NCI-H748 treated with DMSO at 0.1 percent for 48 hours (cell line): ENCODE results near the gene PRAMEF8.
"Not testable (repeated sequence)": the region's sequence is repeated elsewhere in the genome, so short reads cannot be mapped to it uniquely, and the experiment has no call there.

ENCODE experiments used
- DNase-seq: peaks from one replicate; lab custom pipeline; 2025; lab: John Stamatoyannopoulos, UW

PRAMEF8 gene

DNA sequence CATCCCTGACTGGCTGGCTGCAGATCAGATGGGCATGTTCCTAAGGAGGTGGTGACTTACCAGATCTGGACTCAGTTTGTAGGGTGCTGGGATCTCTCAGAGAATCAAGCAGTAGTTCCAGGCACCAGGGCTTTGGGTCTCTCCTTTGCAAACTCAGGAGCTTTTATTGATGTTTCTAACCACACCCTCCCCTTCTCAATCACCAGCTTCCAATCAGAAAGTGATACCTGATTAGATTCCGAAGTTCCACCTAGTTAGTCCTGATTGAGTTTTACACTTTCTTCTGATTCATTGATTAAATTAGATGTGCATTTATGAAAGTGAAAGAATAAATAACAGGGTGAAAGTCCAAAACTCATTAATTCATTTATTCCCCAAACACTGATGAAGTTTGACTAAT is at the start of gene PRAMEF8:
Gene PRAMEF8 (minus strand): TSS at position 101 of the 400 bp plus-strand sequence. CDS start 1,046 bp downstream, outside the sequence.
- not testable (repeated sequence) for DNase-seq

GRCh38 chr1:13315281-13315680 is 30.3 kb upstream of the PRAMEF8 start, which contains the start of gene PRAMEF15:
PRAMEF15 (plus strand) TSS chr1:13315581; CDS start chr1:13318408, 2,827 bp downstream.
- not testable (repeated sequence) for DNase-seq

DNA sequence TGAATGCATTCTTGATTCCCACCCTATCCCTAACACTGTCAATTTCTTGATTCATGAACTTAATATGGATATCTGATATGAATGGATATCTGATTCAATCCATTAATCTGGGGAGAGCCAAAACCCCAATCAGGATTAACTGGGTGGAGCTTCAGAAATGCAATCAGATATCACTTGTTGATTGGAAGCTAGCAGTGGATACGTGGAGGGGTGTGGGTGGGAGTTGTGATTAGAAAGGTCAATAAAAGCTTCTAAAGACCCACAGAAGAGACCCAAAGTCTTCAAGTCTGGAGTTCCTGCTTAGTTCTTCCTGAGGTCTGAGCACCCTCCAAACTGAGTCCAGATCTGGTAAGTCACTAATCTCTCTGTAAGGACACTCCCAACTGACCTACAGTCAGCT is 18.3 kb upstream of the PRAMEF8 start, which contains the start of gene PRAMEF33:
Gene PRAMEF33 (plus strand): TSS at position 301 of the 400 bp plus-strand sequence. CDS start 2,416 bp downstream, outside the sequence.
- DNase-seq: not testable (repeated sequence)

- DNase-seq: not testable (repeated sequence)
Observed at GRCh38 chr1:13302197-13302596, 17.3 kb upstream of the PRAMEF8 start.

- DNase-seq: not testable (repeated sequence)
Observed at GRCh38 chr1:13298699-13299098, 13.8 kb upstream of the PRAMEF8 start.

GRCh38 chr1:13297216-13297931 is 12.4 kb upstream of the PRAMEF8 start:
- DNase-seq: not testable (repeated sequence)

DNA sequence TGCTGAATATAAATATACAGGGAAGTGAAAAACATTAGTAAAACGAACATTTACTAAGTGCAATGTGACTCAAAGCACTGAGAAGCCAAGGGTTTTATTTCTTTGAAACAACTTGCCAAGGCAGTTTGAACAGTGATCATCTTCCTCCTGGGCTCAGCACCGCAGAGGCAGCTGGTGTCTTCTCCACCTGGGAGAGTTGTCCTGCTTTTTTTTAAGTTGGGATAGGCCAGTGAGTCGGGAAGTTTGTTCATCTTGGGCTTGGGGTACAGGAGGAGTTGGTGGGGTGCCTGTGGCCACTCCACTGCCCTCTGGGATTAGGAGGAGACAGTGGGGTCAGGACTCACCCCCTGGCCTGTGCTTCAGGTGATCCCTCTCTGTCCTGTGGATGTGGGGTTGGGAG is 4.1 kb upstream of the PRAMEF8 start:
- not testable (repeated sequence) for DNase-seq

DNA sequence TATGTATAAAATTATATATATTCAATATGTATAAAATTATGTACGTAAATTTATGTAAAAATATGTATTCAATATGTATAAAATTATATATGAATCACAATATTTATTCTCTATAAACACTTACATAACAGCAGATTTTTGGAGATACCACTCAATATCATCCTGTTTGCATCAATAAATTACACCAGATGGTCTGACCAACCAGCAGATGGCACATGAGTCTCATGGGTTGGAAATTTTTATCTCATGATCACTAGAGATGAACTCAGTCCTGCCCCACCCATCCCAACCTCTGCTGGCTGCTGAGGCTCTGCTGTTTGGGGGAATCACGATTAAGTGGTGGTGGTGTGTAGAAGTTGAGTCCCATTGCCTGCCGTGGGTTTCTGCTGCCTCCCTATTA is 5.3 kb downstream of the PRAMEF8 start:
- DNase-seq: not testable (repeated sequence)

- DNase-seq: not testable (repeated sequence)
Observed at GRCh38 chr1:13277016-13277415, 7.9 kb downstream of the PRAMEF8 start.

DNA sequence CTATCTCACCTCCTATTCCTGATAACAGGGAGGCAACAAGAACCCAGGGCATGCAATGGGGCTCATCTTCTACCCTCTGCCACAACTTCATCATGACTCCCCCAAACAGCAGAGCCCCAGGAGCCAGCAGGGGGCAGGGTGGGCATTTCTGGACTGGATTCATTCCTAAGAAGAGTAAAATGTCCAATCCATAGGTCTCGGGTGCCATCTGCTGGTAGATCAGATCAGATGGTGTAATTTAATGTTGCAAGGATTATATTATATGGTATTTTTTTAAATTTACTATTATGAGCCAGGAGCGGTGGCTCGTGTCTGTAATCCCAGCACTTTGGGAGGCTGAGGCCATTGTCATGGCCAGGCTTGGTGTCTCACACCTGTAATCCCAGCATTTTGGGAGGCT is 19.8 kb downstream of the PRAMEF8 start:
- DNase-seq: not testable (repeated sequence)

DNA sequence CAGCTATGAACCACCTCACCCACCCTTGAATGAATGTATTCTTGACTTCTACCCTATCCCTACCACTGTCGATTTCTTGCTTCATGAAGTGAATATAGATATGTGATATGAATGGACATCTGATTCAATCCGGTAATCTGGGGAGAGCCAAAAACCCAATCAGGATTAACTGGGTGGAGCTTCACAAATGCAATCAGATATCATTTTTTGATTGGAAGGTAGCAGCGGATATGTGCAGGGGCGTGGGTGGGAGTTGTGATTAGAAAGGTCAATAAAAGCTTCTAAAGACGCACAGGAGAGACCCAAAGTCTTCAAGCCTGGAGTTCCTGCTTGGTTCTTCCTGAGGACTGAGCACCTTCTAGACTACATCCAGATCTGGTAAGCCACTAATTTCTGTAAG is 31.0 kb downstream of the PRAMEF8 start, which contains the start of gene PRAMEF5:
Gene PRAMEF5 (plus strand): TSS at position 301 of the 400 bp plus-strand sequence. CDS start 5,071 bp downstream, outside the sequence.
- DNase-seq: not testable (repeated sequence)

DNA sequence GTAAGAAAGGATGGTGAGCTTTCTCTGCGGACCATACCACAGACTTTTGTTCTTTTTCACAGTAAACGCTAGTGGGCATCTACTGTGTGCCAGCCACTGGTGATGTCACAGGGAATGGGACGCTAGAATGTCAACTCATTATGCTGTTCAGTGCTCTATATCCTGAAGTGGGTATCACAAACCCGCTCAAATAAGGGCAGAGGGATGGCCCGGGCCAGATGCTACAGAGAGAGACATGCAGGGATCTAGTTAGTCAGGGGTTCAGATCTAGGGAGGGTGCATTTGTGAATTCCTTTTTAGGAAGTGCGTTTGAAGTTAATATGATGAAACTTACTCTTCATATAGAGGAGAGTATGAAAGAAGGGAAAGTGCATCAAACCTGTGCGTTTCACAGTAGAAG is 37.8 kb downstream of the PRAMEF8 start:
- not testable (repeated sequence) for DNase-seq

DNA sequence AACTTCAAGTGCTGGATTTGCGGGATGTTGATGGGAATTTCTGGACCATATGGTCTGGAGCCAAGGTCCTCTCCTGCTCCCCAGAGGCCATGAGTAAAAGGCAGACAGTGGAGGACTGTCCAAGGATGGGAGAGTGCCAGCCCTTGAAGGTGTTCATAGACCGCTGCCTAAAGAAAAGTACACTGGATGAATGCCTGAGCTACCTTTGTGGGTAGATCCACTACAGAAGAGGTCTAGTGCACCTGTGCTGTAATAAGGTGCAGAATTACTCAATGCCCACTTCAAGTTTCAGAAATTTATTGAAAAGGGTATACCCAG is 38.4 kb downstream of the PRAMEF8 start:
- DNase-seq: not testable (repeated sequence)

GRCh38 chr1:13245841-13246553 is 38.9 kb downstream of the PRAMEF8 start:
- not testable (repeated sequence) for DNase-seq

DNA sequence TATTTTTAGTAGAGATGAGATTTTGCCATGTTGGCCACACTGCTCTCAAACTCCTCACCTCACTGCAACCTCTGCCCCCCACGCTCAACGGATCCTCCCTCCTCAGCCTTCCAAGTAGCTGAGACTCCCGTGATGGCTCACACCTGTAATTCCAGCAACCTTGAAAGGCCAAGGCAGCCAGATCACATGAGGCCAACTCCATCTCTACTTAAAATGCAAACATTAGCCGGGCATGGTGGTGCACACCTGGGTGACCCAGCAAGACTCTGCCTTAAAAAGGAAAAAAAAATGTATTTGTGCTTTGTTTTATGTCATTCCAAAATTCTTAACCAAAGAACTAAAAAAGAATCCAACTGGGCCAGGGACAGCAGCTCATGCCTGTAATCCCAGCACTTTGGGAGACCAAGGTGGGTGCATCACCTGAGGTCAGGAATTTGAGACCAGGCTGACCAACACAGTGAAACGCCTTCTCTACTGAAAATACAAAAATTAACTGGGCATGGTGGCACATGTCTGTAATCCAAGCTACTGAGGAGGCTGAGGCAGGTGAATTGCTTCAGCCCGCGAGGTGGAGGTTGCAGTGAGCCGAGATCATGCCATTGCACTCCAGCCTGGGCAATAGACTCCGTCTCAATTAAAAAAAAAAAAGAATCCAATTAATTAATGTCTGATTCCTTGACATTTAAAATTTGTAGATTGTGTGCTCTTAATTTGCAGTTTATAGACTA is 41.2 kb downstream of the PRAMEF8 start:
- not testable (repeated sequence) for DNase-seq

- DNase-seq: not testable (repeated sequence)
Observed at GRCh38 chr1:13239633-13240032, 45.3 kb downstream of the PRAMEF8 start.

DNA sequence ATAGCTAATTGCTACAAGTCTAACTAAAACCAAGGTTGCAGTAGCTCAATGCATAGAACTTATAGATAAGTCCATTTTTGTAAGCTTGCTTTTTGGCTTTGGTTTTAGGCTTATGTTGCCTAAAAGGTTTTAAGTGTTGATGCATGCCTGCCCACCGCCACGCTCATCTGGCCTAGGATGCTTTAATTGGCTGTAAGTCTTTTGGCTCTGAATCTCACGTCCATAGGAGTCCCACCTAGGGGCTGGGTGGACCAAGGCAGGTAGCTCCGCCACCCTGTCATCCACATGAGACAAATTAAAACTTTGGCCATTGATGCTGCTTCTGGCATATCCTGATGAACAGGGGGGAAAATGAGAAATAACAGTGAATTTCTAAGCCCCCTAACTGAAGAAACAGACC is 47.4 kb downstream of the PRAMEF8 start:
- DNase-seq: not testable (repeated sequence)

DNA sequence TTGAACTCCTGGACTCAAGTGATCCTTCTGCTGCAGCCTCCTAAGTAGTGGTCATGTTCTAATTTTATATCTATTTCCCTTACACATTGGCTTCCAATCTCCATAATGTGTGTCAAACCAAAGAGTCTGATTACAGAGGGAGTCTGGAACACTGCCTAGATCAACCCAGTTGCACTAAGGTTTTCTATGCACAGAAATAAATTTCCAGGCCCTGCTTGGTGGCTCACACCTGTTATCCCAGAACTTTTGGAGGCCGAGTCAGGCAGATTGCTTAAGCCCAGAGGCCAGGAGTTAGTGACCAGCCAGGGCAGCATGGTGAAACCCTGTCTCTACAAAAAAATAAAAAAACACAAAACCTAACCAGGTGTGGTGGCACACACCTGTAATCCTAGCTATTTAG is 50.9 kb downstream of the PRAMEF8 start:
- not testable (repeated sequence) for DNase-seq

DNA sequence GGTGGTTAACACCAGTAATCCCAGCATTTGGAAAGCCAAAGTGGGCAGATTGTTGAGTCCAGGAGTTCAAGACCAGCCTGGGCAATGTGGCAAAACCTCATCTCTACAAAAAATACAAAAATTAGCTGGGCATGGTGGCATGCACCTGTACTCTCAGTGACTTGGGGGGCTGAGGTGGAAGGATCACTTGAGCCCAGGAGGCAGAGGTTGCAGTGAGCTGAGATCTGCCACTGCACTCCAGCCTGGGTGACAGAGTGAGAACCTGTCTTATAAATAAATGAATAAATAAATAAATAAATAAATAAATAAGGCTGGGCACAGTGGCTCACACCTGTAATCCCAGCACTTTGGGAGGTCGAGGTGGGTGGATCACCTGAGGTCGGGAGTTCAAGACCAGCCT is 52.9 kb downstream of the PRAMEF8 start:
- not testable (repeated sequence) for DNase-seq
